EH (cell line): Measurements from ENCODE around the gene JPT2.
"Not testable (repeated sequence)": the region's sequence is repeated elsewhere in the genome, so short reads cannot be mapped to it uniquely, and the experiment has no call there.

Experiments
- DNase-seq: peaks from one replicate; pipeline ENCODE4 v3.0.0-alpha.2; 2015; ENCODE audit warnings: low read depth

JPT2 gene

DNA sequence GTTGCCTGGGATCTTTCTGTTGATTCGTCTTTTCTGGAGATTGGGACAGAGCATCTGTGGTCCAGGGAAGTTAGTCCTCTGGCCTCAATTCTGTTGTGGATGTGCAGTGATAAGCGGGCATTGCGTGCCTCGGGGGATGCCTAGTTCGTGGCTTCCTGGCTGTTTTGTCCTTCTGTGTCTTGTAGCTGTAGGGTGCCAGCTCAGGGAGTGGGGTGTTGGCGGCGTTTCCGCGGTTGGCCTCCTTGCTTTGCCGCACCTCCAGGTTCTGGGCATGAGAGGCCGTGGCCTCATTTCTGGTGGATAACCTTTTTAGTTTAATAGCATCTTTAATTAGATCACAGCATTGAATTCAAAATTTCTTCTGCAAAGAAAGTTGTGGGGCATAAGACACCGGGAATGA is 1.4 kb upstream of the JPT2 start:
- DNase-seq = no peak

DNA sequence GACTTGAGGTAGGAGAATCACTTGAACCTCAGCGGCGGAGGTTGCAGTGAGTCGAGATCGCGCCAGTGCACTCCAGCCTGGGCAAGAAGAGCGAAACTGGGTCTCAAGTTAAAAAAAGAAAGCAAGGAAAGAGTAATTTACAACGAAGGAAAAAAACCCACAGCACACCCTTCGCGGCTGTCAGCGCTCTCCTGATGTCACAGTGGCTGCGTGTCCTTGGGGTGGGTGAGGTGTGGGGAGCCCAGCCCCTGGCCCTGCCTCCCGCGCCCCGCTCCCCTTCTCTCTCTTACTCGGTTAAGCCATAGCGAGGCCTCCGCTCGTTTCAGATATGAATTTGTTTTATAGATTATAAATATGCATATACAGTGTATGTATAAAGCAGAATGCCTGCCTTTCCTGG is 740 bp upstream of the JPT2 start:
- no peak for DNase-seq

DNA sequence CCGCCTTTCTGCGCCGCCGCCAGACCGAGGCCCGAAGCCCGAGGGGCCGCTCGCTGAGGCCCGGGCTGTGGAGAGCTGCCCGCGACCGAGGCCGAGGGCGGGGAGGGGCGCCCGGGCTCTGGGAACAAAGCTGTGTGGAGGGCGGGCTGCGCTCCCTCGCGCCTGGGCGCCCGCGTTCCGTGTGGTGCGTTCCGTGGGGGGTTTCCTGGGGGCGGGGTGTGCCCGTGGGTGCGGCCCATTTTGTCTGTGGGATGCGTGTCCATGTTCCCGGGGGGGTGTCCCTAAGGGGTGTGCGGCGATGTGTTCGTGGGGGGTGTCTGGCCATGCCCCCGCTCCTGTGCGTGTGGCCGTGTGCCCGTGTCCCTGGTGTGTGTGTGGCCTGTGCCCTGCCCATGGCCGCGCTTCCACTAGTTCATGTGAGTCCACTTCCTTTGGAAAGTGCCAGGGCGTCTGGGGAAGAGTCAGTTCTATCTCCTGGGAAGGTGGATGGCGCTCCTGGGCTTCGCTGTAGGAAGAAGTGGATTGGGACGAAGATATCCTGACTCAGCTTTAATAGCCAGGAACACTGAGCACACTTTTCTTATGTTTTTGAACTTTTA is 520 bp downstream of the JPT2 start:
- peak; percentile 58 for DNase-seq

DNA sequence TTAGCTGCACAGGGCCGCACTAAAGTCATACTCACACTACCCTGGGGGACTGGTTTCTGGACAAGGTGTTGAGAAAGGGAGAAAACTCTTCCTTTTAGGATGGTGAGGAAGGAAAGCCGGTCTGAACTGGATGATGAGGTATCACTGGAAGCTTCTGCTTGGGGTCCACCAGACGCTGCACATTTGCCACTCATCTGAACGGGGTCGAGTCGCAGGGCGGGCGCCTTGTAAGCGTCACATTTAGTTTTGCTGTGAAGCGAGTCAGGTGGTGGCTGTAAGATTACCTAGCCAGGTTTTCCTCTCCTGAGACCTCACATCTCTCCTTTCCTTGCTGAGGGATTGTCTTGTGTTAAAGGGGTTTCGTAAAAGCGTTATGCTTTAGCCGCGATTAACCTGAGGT is 2.3 kb downstream of the JPT2 start:
- DNase-seq = no peak

DNA sequence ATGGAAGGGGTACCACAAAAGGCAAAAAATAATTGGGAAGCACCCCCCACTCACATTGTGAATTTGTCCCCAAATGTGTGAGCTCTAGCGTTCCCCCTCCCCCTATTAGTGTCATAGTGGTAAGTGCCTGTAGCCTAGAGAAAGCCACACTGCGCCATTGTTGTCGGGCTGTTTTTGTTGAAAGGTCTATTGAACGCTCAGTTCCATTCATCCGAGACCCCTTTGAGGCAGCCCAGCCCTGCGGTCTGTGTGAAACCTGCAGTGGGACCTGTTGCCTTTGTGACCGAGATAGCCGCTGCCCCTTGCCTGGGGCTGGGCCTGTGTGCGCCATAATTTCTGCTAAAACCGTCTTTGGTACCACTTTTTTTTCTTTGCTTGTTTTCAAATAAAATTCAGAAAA is 3.0 kb downstream of the JPT2 start:
- no peak for DNase-seq

DNA sequence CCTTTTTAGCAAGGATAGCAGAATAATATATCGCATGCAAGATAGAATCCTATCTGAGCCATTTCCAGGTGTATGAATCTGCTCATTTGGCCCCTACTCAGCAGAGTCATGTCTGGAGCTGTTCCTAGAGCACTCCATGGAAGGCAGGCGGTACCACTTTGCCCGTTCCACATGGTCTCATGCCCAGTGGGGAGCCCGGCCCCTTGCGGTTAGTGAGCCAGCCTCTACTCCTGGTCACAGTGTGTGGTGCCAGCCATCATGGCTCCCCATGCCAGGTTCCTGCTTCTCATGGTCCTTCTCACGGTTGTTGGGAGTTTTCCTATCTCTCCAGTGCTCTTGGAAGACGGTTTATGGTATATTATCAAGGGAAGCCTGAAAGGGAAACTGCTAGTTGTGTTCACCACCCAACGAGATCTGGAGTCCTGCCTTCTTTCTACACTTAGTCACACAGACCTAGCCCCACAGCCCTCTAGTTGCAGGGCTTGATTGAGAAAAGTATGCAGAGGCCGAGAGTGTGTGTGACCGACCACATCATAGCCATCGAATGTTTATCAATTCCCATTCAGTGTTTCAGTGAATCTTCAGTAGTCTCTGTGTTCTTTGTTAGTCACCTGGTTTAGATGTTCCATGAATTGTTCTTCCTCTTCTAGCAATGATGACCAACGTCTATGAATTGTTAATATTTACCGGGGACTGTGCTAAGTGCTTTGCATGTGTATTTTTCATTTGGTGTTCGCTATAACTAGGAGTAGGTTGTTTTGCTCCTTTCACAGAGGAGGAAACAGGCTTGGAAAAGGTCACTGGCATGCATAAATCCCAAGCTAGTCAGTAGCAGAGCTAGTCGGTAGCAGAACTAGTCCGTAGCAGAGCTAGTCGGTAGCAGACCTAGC is 9.6 kb downstream of the JPT2 start:
- no peak for DNase-seq

DNA sequence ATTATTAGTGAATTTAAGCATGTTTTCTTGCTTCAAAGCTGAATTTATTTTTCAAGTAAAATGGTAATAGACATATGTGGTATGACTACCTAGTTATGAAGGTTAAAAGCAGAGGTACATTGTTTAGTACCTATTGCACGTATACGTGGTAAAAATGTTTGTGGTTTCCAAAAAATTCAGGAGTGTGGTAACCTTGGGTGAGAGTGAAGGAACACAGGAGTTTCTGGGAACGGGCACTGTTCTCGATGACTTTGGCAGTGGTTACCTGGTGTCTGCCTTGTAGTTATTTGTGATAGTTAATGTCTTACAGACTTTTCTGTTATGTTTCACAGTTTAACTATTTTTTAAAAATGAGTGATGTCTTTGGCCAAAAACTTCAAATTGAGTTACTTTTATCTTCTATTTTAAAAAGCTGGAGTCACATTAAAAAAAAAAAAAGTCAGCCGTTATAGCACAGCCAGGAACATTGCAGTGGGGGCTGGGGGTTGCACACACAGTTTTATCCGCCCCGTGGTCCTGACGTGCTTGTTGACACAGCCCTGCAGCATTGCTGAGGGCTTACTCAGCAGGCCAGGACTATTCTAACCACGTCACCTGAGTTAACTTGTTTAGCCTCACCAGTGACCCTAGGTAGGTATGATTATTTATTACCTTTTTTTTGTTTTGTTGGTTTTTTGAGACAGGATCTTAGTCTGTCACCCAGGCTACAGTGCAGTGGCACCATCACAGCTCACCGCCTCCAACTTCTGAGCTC is 10.9 kb downstream of the JPT2 start:
- no peak for DNase-seq

DNA sequence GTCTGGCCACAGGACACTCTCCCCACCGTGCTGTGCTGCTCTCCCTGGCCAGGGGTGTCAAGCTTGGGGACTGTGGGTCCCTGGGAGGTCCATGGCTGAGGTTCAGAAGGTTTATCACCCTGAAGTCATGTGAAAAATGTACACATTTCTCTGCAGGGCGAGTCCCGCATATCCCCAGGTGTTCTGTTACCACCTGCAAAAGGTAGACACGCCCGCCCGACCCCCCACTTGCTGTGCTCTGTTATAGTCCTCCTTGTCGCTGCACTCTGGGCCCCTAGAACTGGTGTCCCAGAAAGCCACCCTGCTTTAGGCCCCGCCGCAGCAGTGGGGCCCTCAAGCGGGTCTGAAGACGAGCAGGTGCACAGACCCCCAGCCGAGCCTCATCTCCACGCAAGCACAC is 11.8 kb downstream of the JPT2 start:
- DNase-seq = no peak

DNA sequence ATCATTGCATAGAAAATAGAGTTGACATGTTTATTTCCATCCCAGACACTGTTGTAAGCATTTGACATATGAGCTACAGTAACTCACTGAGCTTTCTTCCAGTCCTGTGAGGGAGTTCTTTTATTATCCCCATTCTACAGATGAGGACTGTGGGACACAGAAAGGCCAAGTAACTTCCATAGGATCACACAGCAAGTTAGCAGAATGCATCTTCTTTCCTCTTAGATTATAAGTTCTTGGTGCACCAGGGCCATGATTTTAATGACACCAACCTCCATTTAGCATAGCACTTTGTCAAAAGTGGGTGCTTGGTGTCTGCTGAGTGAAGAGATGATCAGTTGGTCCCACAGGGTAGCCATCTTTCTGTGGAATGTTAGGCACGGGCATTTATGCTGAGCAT is 12.7 kb downstream of the JPT2 start:
- DNase-seq = no peak

DNA sequence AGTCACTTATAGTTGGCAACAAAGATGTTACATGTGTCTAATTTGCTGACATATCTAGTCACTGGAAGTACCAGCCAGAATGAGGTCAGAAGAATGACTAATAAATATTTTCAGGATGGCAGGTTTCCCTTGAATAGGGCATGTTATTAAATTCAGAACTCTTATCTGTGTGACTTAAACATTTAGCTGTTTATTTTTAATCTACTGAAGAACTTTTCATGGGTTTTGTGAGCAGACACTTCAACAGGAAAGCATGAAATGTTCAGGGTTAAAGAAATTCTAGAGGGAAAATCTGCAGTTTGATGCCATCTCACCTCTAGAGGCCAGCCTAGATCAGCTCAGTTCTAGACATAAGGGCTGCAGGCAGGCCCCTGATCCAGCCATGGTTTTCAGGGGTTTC is 13.2 kb downstream of the JPT2 start:
- DNase-seq = peak; percentile 62

DNA sequence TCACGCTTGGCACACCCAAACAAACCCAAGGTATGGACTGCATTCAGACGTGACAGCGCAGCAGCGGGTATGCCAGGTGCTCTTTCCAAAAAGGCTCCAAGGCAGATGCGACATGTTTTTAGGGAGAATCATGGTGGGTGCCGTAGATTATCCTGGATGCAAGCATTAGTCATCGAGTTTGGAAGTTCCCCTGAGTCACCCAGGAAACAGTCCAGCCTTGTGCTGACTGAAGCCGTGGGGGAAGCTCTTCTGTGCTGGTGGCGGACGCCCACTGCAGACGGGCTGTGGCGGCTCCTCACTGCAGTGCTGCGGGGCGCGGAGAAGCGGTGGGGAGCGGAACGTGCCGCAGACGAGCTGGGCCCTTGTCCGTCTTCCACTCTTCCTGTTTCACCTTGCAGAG is 13.9 kb downstream of the JPT2 start:
- DNase-seq = peak; percentile 81

DNA sequence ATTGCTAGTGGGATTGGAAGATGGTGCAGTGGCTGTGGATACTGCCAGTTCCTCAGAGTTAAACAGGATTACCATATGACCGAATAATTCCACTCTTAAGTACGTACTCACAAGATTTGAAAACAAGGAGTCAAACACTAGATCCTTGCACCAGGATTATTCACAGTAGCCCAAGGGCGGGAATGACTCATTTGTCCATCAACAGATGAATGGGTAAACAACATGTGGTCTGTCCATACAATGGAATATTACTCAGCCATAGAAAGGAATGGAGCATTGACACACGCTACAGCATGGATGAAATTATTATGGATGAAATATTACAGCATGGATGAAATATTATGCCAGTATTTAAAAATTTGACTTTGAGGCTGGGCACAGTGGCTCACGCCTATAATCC is 18.8 kb downstream of the JPT2 start:
- DNase-seq = peak; percentile 38

DNA sequence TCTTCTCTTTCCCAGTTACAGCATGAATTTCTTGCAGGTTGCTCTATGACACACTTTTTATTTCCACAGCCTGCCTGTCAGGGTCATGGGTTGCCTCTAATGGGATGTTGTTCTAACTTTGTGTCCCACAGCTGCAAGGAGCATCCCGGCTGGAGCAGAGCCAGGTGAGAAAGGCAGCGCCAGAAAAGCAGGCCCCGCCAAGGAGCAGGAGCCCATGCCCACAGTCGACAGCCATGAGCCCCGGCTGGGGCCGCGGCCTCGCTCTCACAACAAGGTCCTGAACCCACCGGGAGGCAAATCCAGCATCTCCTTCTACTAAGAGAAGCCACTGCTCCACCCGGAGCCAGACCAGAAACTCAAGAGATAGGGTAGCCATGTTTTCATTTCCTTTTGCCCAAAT is 20.6 kb downstream of the JPT2 start:
- no peak for DNase-seq

DNA sequence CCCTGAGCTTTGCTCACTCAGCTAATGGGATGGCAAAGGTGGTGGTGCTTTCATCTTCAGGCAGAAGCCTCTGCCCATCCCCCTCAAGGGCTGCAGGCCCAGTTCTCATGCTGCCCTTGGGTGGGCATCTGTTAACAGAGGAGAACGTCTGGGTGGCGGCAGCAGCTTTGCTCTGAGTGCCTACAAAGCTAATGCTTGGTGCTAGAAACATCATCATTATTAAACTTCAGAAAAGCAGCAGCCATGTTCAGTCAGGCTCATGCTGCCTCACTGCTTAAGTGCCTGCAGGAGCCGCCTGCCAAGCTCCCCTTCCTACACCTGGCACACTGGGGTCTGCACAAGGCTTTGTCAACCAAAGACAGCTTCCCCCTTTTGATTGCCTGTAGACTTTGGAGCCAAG is 22.2 kb downstream of the JPT2 start:
- DNase-seq = no peak

DNA sequence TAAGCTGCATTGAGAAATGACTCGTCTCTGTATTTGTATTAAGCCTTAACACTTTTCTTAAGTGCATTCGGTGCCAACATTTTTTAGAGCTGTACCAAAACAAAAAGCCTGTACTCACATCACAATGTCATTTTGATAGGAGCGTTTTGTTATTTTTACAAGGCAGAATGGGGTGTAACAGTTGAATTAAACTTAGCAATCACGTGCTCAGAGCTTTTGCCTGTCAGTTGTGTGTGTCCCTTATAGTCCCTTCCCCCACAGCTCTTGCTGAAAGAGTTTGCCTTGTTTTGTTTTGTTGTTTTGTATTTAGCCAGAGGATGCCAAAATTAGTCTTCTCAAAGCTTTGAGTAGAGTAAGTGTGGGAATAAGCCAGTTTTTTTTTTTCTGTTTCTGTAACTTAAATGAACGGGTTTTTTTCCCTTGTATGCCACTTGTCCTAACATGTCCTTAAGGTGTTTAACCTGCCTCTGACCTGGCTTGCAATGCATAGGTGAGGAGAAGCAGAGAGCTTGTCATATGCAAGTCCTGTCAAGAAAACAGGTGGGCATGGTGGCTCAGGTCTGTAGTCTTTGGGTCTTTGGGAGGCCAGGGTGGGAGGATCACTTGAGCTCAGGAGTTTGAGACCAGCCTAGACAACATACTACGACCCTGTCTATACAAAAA is 23.3 kb downstream of the JPT2 start:
- DNase-seq = no peak

DNA sequence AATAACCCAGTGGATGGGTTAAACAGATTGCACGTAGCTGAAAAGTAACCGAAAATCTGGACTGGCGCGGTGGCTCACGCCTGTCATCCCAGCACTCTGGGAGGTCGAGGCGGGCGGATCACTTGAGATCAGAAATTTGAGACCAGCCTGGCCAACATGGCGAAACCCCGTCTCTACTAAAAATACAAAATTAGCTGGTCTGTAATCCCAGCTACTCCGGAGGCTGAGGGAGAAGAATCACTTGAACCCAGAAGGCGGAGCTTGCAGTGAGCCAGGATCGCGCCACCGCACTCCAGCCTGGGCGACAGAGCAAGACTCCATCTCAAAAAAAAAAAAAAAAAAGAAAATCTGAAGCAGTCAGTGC is 27.2 kb downstream of the JPT2 start:
- DNase-seq = not testable (repeated sequence)

DNA sequence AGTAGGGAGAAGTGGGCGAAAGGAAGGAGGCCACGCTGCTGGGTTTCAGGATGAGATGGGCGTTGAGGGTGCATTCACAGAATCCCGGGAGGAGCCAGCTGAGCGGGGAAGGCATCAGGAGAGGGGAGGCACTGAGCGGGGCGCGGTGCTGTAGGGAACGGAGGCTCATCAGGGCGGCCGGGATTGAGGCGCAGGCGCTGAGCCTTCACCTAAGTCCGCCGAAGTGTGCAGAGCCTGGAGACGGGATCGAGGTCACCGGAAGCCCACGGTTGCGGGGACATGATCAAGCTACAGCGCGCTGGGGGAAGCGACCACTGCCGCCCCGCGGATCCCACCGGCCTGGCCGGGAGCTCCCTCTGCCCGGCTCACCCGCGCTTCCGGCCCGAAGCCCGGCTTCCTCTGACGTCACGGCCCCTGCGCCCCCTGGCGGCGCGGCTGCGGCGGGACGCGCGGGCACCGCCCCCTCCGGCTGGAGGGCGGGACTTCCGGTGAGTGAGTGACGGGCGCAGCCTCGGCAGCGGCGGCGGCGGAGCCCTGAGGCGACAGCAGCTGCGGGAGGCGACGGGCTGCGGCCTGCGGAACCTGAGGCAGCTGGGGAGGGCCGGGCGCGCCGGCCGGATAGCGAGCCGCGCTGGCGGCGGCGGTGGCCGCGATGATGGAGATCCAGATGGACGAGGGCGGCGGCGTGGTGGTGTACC is 27.8 kb downstream of the JPT2 start, which contains the start of gene MAPK8IP3:
Gene MAPK8IP3 (plus strand): TSS at position 508 of the 698 bp plus-strand sequence. CDS start 145 bp downstream, at position 653.
- peak; percentile 89 for DNase-seq

DNA sequence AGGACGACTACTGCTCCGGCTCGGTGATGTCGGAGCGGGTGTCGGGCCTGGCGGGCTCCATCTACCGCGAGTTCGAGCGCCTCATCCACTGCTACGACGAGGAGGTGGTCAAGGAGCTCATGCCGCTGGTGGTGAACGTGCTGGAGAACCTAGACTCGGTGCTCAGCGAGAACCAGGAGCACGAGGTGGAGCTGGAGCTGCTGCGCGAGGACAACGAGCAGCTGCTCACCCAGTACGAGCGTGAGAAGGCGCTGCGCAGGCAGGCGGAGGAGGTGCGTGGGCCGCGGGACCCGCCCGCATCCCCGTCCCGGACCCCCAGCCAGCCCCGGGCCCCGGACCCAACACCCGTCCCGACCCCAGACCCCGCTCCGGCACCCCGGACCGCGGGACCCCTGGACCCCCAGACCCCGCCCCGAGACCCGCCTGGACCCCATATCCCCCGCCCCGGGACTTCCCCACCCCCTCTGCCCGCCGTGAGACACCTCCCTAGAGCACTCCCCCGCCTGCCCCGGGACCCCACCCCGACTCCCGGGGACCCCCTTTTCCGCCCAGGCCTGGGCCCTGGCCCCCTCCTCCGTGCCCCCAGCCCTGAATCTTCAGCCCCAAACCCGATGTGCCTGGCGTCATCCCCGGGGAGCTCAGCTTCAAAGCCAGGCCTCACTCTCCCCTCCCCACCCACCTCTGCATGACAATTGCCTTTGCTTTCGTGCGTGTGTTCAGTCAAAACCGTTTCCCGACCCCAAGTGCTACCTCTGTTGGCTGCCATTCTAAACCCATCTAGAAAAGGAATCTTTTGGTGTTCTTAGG is 28.5 kb downstream of the JPT2 start:
- peak; percentile 34 for DNase-seq

DNA sequence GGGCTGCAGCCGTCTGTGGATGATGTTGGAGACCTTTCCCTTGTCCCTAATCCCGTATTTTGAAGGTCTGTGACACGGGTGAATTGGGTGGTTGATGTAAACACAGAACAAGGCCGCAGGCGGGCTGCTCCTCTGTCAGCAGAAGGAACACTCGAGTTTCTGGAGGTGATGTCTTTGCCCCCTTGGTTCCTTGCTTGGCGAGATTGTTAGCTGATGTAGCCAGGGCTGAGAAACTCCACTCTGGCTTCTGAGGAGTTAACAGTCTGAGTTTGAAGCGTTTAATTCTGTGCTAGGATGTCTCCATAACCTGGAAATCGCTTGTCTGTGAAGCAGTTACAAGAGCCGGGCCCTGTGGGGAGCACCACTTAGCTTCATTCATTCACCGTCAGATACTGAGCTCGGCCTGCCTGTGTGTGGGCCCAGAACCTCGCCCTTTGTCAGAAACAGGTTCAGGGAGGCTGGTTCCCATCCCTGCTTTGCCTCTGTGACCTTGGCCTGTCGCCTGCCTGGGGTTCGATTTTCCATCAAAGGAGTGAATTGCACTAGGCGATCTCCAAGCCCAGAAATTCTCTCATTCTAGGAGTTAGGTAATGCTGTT is 29.2 kb downstream of the JPT2 start:
- peak; percentile 35 for DNase-seq

DNA sequence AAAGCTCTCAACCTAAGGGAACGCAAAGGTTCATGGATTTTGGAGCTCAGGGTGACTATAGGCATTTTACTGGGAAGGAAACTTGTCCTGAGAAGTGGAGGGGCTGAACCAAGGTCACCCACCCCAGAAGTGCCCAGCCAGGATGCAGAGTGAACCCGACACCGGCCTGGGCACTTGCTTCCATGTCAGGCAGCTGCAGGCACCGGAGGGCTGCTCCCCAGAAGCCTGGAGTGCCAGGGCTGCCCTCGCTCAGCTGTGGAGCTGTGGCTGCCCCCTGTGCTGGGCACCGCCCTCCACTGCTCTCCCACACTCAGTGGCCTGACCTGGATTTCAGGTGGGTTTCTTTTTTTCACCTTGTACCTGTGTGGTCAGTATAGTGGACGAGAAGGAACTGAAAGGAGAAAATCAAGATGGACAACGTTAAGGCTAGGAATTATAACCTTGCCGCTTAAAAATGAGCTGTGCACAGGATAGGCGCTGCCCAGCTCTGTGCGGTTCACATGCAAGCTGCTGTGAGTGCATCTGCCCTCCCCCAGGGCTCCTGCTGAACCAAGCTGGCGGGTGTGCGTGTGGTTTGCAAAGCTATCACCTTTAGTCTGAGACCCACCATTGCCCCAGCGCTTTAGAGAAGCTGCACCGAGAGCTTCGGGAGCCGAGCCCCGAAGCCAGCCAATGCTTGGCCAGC is 30.1 kb downstream of the JPT2 start:
- DNase-seq = no peak
